ENCODE measurements around the gene LMNA.

LMNA gene

GRCh38 chr1:156081917-156082308 is 32.6 kb upstream of the LMNA start:
- no peak for DNase-seq (ENCODE audit: low read depth in 1 of 2, low spot score in 1 of 2)

- DNase-seq (ENCODE audit: low read depth in 1 of 2, low spot score in 1 of 2), result peak; percentile 35 to 50
These were observed 32.0 kb upstream of the LMNA start, which contains the start of gene MEX3A for GRCh38 chr1:156082309-156083091. Gene MEX3A (minus strand): TSS chr1:156082465. CDS start chr1:156081998, 467 bp downstream.

GRCh38 chr1:156083800-156084790 is 30.4 kb upstream of the LMNA start:
- DNase-seq (ENCODE audit: low read depth in 1 of 2, low spot score in 1 of 2), result no peak

DNA sequence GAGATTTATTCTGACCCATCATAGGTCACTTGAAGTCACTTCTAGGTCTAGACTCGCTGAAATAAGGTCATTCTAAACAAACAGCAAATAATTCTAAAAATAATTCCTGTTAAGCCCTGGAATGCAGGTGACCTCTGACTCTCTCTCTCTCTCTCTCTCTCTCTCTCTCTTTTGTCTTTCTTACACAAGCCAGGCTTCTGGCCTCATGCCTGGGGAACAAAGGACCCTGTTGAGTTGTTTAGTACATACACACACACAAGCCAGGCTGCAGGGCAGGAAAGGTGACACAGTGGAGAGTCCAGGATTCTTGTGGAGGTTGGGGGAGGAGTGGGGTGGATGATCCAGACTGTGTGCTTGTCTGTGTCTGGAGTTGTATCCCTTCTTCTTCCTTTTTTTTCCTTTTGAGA is 28.3 kb upstream of the LMNA start:
- no peak for DNase-seq (ENCODE audit: low read depth in 1 of 2, low spot score in 1 of 2)

- no peak for DNase-seq (ENCODE audit: low read depth in 1 of 2, low spot score in 1 of 2)
These were observed 24.8 kb upstream of the LMNA start for GRCh38 chr1:156089704-156090103.

DNA sequence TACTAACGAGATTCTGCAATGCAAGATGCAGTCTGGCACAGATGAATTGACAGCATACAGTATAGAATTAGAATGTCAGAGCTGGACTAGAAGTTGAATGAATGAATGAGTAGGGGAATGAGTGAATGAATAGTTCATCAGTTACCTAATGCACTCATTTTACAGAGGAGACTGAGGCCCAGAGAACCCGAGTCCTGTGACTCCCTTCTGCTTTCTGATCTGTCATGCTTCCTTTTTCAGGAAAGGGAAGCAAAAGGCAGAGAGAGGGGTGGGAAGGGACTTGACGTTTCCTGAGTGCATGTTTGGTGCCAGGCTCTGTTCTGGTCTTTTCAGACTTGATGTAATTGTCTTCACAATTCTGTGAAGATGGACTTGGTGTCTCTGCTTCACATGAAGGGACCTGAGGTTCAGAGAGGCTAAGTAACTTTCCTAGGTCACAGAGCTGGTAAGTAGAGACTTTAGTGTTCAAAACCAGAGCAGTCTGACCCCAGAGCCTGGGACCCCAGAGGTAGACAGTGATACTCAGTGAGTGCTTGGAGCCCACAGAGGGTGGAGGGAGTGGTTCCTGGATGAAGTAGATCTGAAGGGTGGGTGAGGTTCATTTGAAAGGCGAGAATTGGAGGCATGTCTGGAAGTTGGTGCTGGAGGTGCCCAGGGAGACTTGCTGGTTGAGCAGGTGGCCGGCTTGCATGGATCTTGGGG is 24.2 kb upstream of the LMNA start:
- no peak for DNase-seq (ENCODE audit: low read depth in 1 of 2, low spot score in 1 of 2)

DNA sequence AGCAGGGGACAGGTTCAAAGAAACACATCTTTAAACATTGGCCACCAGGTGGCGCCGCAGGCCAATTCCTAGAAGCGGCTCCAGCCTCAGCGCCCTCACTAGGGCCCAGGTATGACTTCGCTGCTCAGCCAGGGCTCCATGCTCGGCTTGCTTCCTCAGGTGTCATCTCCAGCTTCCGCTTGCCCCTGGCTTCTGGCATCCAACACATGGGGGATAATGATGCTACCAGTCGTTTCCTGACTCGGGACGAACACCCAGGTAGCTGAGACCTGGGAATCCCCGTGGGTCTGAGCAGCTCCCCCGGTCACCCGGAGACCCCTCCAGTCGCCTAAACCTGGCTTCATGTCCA is 23.7 kb upstream of the LMNA start:
- DNase-seq (ENCODE audit: low read depth in 1 of 2, low spot score in 1 of 2), result peak; percentile 76 to 83

- no peak for DNase-seq (ENCODE audit: low read depth in 1 of 2, low spot score in 1 of 2)
These were observed 22.9 kb upstream of the LMNA start for GRCh38 chr1:156091610-156092009.

DNA sequence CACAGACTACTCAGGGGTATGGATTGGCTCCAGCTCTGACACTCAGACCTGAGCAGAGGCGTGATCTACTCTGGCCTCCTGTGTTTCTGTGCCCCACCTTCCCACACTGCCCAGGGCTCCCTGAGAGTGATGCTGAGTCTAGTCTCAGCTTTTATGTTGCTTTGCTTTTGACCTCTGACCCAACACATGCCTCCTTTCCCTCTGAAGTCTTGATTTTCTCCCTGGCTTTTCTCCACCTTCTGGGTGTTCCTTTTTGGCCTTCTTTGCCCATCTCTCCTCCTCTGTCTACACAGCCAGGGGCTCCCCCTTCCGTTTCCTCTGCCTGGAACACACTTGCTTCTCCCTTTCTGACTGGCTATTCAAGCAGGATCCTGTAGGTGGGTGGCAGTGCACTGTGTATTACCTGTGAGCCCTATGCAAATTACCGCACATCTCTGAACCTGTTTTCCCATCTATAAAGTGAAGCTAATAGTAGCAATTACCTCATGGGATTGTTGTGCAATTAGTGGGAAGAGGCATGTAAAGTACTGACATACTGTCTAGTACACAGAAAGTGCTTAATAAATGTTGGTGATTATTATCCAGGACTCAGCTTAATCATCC is 18.5 kb upstream of the LMNA start:
- no peak for DNase-seq (ENCODE audit: low read depth in 1 of 2, low spot score in 1 of 2)

- peak; percentile 71 to 78 for DNase-seq (ENCODE audit: low read depth in 1 of 2, low spot score in 1 of 2)
These were observed 17.7 kb upstream of the LMNA start for GRCh38 chr1:156096640-156097391.

GRCh38 chr1:156097499-156098178 is 16.9 kb upstream of the LMNA start:
- DNase-seq (ENCODE audit: low read depth in 1 of 2, low spot score in 1 of 2), result no peak

DNA sequence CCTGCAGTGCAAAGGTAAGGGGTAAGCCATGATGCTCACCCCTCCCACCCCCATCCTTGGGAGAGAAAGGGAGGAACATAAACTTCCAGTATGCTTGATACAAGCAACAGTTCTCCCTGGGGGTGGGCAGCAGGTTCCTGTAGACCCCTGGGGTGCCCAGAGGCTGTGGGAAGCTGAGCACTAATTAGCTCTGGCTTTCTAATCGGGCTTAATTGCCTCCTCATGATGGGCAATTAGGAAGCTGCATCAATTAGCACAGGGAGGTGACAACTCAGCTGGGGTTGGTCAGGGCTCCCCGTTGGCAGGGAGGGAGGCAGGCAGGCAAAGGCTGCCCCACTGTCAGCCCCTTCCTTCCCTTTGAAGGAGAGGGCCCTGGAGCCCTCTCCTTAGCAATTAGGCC is 15.7 kb upstream of the LMNA start:
- DNase-seq (ENCODE audit: low read depth in 1 of 2, low spot score in 1 of 2), result no peak

DNA sequence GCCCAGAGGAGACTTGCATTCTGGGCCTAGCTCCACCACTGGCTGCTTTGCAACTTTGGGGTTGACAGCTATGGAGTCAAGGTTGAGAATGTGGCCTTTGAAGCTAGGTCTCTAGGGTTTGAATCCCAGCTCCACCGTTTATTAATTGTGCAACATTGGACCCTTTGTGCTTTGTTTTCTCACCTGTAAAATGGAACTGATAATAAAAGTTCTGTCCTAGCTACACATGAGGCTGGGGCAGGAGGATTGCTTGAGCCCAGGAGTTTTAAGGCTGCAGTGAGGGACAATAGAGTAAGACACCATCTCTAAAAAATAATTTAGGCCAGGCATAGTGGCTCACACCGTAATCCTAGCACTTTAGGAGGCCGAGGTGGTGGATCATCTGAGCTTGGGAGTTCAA is 15.2 kb upstream of the LMNA start:
- DNase-seq (ENCODE audit: low read depth in 1 of 2, low spot score in 1 of 2), result no peak

GRCh38 chr1:156100205-156100995 is 14.1 kb upstream of the LMNA start:
- DNase-seq (ENCODE audit: low read depth in 1 of 2, low spot score in 1 of 2), result no peak

DNA sequence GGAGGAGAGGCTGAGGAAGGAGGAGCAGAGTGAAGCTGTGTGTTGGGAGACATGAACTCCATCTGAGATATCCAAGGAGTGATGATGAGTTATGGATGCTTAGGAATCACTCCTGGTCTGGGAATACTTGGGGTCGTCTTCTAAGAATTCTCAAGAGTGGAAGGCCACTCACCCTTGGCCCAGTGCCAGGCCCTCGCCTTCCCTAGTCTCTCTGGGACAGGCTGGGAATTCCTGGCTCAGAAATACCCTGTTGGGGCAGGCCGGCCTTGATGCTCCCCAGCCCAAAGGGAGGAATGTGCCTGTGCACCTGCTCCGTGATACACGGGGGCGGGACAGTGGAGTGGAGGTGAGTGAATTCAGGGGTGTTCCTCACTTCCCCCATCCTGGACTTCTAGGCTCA is 12.6 kb upstream of the LMNA start:
- no peak for DNase-seq (ENCODE audit: low read depth in 1 of 2, low spot score in 1 of 2)

- no peak for DNase-seq (ENCODE audit: low read depth in 1 of 2, low spot score in 1 of 2)
These were observed 11.6 kb upstream of the LMNA start for GRCh38 chr1:156102633-156103511.

- no peak for DNase-seq (ENCODE audit: low read depth in 1 of 2, low spot score in 1 of 2)
These were observed 11.0 kb upstream of the LMNA start for GRCh38 chr1:156103521-156103947.
